ENCODE results near the gene PDCD10. TPM values are rescaled to one million over a fixed set of nuclear protein-coding genes. Genes with fewer than 3 reads are reported as not detected.

The PDCD10 gene
- total and polyA plus RNA-seq, 2 donors (not counting 3 experiments of a cell fraction or from before 2014, with no cell fraction given): 21.3 to 47.8 TPM

- DNase-seq (ENCODE audit: low read depth, low spot score): no peak
- ChIA-PET CTCF (interaction anchor here (0.7 to 1.4 kb wide), 3 partner anchors 9 to 353 kb away, joined by 3 read pairs; partner anchors contain the start of gene ZBBX), POLR2A (no interaction called here)
- no peaks in the 10 kb centered on the region for H3K9me1 ChIP-seq (replicated peaks; ENCODE audit: control insufficient read depth, extremely low read depth, insufficient read depth, low read length)
- H3K79me2 ChIP-seq (ENCODE audit: control insufficient read depth, insufficient read depth, low read length): peaks cover 69% of the 10 kb centered on the region
- H3K4me2 ChIP-seq (ENCODE audit: insufficient read depth, low read length): no peak overlapping the region
- no peak overlapping the region for H3K9ac ChIP-seq (replicated peaks; ENCODE audit: extremely low read depth, insufficient read depth, low read length)
- TF ChIP-seq POLR2AphosphoS5 (IDR thresholded peaks at IDR 0.05; ENCODE audit: insufficient read depth, low read depth, low read length) (no peak), MAX (IDR thresholded peaks at IDR 0.05; ENCODE audit: insufficient read depth, insufficient read length) (no peak), CTCF (IDR thresholded peaks at IDR 0.05; ENCODE audit: extremely low read depth in 1 of 2, insufficient read depth in 1 of 2, low read depth in 1 of 2, low read length in 2 of 2) (no peak), POLR2A (IDR thresholded peaks at IDR 0.05; ENCODE audit: low read depth, low read length) (no peak), EZH2 (IDR thresholded peaks at IDR 0.05; ENCODE audit: borderline replicate concordance, low read depth, low read length, severe bottlenecking) (no peak), FOS (IDR thresholded peaks at IDR 0.05; ENCODE audit: borderline replicate concordance, insufficient read depth, low read length) (no peak), JUN (IDR thresholded peaks at IDR 0.05; ENCODE audit: borderline replicate concordance, insufficient read depth, insufficient read length, low read depth) (no peak), GATA2 (IDR thresholded peaks at IDR 0.05; ENCODE audit: insufficient read depth, insufficient read length, low read depth, low read length) (no peak), MYC (IDR thresholded peaks at IDR 0.05; ENCODE audit: low read depth, low read length) (no peak)
- FAIRE-seq: no peak
- intact Hi-C loops (cut with micrococcal nuclease) (no loop called here), dilution Hi-C loops (cut with MboI; ENCODE audit: extremely low pct_ligation_motif_present, low sequenced_read_pairs) (no loop called here)
- peaks cover 10% of the 10 kb centered on the region for H3K4me1 ChIP-seq (ENCODE audit: control insufficient read depth, extremely low read depth, insufficient read depth, low read length)
- H3K27me3 ChIP-seq (ENCODE audit: control insufficient read depth in 2 of 2, insufficient read depth in 2 of 2, low read length in 2 of 2): peaks cover 0 to 9% of the 10 kb centered on the region in 2 experiments
- H3K9me3 ChIP-seq (replicated peaks; ENCODE audit: control insufficient read depth, insufficient read depth, low read length): no peaks in the 10 kb centered on the region
- H2AFZ ChIP-seq (ENCODE audit: low read depth, low read length): no peak overlapping the region
- H4K20me1 ChIP-seq (replicated peaks; ENCODE audit: control insufficient read depth, extremely low read depth, insufficient read depth, low read length): peaks cover 7% of the 10 kb centered on the region
- H3K36me3 ChIP-seq (ENCODE audit: control insufficient read depth in 2 of 2, extremely low read depth in 1 of 2, insufficient read depth in 2 of 2, low read length in 2 of 2): no peaks in the 10 kb centered on the region
- no TSS peak for BruUV-seq (replicated peaks)
- H3K4me3 ChIP-seq (replicated peaks in 1 of 3; ENCODE audit: insufficient read depth in 1 of 3, low read depth in 1 of 3, low read length in 3 of 3): no peak overlapping the region
- H3K27ac ChIP-seq (ENCODE audit: insufficient read depth, low read depth, low read length): no peak overlapping the region
These were observed 2.2 kb downstream of the PDCD10 start for GRCh38 chr3:167732313-167733065.

Measured in endothelial cell of umbilical vein (primary cell).